CD4-positive, alpha-beta T cell treated with Interleukin-17A for 4 hours (primary cell): ENCODE results near the gene RTF1.

Source experiments
- DNase-seq: peaks from one replicate; pipeline ENCODE4 v3.0.0-alpha.2; 2020; ENCODE audit warnings: mixed read lengths

Gene RTF1

GRCh38 chr15:41510728-41511127, 93.8 kb downstream of the RTF1 start:
- no peak for DNase-seq

- no peak for DNase-seq
These were observed 94.5 kb downstream of the RTF1 start for GRCh38 chr15:41511331-41511898.

GRCh38 chr15:41511899-41512369, 95.0 kb downstream of the RTF1 start:
- DNase-seq, result peak; percentile 39

DNA sequence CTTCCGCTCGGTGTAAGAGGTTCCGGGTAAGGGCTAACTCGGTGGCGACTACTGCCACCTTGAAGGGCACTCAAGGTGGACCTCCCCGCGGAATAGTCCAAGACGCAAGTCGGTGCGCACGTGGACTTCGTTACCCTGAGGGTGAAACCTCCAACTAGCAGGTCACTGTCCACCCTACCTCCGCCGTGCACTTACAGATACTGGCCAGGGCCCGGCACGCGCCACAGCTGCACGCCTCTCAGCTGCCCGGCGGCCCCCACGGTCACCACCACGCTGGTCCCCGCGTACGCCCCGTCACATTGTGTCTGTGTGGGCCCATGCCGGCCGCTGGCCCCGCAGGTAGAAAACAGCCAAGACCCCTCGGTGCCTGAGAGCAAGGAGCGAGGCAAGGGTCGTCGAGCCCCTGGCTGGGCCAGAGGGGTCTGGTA, 95.6 kb downstream of the RTF1 start:
- no peak for DNase-seq

DNA sequence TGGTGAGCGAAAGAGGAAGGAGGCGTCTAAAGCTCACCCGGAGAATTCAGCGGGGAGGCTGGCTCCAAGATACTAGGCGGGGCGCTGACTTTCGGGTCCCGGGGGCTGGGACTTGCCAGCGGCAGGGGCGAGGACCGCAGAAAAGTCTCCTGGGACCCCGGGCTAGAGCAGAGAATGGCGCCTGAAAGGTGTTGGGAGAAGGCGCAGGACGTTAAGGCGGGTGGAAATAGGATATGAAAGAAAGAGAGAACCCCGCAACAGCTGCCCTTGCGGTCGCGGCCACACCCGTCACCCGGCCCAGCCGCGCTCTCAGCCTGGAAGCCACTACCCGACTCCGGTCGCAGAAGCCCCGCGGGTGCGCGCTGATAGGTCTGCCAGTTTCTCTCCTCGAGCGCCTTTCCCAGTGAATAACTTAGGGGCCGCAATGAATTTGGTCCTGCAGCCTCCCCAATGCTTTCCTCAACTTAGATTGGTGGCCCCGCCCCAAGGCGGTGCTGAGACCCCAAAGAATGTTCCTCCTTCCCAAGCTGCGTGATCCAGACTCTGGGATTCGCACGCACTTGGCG, 96.1 kb downstream of the RTF1 start:
- DNase-seq, result peak; percentile 49

GRCh38 chr15:41513506-41514227, 96.8 kb downstream of the RTF1 start, which contains the start of gene LTK:
LTK (minus strand) TSS chr15:41513827; CDS start chr15:41513709, 118 bp downstream.
- peak; percentile 28 for DNase-seq

DNA sequence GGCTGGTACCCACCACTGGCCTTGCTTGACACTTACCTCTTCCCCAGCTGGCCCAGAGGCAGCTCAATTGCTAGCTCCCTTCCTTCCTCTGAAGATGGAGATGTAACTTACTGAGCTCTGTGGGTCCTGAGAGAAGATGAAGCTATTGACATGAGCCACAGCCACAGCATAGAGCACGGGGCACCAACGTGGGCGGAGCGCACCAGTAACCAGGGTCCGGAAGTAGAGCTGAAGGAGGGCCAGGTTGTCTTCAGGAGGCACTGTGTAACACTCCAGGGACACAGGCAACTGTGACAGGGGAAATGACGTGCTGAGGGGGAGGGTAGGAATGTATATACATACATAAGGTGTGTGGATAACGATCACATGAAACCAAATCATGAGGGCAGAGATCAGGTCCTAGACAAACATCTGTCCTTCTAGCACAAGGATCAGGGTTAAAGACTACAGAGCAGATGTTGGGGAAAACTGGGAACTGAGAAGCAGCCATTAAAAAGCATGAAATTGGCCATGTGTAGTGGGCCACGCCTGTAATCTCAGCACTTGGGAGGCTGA, 101.1 kb downstream of the RTF1 start:
- DNase-seq, result no peak

GRCh38 chr15:41520636-41521035, 103.7 kb downstream of the RTF1 start:
- DNase-seq, result no peak

GRCh38 chr15:41521614-41522013, 104.7 kb downstream of the RTF1 start:
- no peak for DNase-seq

DNA sequence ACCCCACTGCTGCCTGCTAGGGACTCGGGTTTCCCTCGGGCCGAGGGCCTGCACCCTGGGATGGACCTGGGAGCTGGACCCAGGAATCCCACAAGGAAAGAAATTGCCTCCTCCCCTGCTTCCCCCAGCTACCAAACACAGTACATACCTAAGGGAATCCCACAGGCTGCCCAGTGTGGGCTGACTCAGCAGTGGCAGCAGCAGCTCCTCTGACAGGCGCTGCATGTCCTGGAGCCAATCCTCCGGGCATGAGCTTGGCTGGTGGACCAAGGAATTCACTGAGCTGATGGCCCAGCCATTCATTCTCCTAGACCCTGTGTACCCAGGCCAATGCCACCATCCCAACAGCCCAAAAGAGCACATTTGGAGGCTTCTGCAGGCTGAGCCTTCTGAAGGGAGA, 106.2 kb downstream of the RTF1 start:
- DNase-seq, result no peak

DNA sequence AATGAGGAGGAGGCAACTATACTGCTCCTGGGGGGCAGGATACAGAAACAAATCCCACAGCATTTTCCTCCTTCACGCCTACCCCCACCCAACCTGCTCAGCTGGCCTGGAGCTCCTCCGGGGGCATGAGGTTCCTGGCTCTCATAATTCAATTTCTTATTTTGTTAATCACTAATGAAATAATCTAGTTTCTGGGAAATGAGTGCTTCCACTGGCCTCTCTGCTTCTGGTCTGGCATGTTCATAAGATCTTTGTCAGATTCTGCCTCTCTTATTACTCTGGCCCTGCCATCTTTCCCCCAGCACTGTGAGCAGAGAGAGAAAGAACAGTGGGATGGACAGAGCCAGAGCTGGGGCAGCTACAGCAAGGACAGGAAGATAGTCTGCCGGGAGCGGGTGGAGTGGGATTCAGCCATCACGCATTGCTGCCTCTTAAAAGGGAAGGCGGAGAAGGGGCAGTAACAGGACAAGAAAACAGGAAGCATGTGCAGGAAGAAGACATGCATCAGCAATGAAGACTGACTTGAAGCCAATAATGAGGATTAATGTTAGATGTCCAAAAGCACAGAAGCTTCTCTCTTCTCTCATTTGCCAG, 113.6 kb downstream of the RTF1 start:
- no peak for DNase-seq
